Epithelial cell of proximal tubule (primary cell): Measurements from ENCODE around the gene NPAS3. TPM values are rescaled to one million over a fixed set of nuclear protein-coding genes. Genes with fewer than 3 reads are reported as not detected.

ENCODE experiments used
- DNase-seq: peaks from one replicate; pipeline ENCODE4 v3.0.0-alpha.2; 2011; ENCODE audit warnings: low read depth
- H3K4me3 ChIP-seq: 2 replicates; pipeline ENCODE4 v1.5.1; 2011; ENCODE audit warnings: low read depth, mild to moderate bottlenecking, low read length
- CTCF ChIP-seq: conservative IDR thresholded peaks from 2 replicates; pipeline ENCODE4 v1.5.1; 2012; ENCODE audit warnings: low read depth, mild to moderate bottlenecking, low read length
- total RNA-seq: library from RNA; depleted of rRNA; stranded (reverse); fragments of >200 nt; gene quantifications from 2 replicates; pipeline ENCODE4 v1.2.3, GENCODE V29; 2015

NPAS3 gene
- total RNA-seq, 1 donor from 2014 or later: 0.35 TPM

GRCh38 chr14:33455654-33456345 is 517.1 kb downstream of the NPAS3 start:
- DNase-seq: no peak
- no peak for TF ChIP-seq CTCF
- no peak overlapping the region for H3K4me3 ChIP-seq

GRCh38 chr14:33457021-33457420 is 518.3 kb downstream of the NPAS3 start:
- TF ChIP-seq CTCF: no peak
- DNase-seq: no peak
- no peak overlapping the region for H3K4me3 ChIP-seq

GRCh38 chr14:33457617-33458016 is 518.9 kb downstream of the NPAS3 start:
- DNase-seq: no peak
- H3K4me3 ChIP-seq: no peak overlapping the region
- TF ChIP-seq CTCF: no peak

- no peak for TF ChIP-seq CTCF
- H3K4me3 ChIP-seq: no peak overlapping the region
- DNase-seq: no peak
These were observed 521.5 kb downstream of the NPAS3 start for GRCh38 chr14:33460164-33460563.

GRCh38 chr14:33461036-33461435 is 522.4 kb downstream of the NPAS3 start:
- no peak overlapping the region for H3K4me3 ChIP-seq
- TF ChIP-seq CTCF: no peak
- no peak for DNase-seq

- no peak for DNase-seq
- H3K4me3 ChIP-seq: no peak overlapping the region
These were observed 525.1 kb downstream of the NPAS3 start for GRCh38 chr14:33463731-33464130.

More at GRCh38 chr14:33463731-33464130, 525.1 kb downstream of the NPAS3 start:
- TF ChIP-seq CTCF: no peak
